Measurements from ENCODE around the gene TMED6.

The TMED6 gene

GRCh38 chr16:69323415-69323814 lies 28.2 kb downstream of the TMED6 start:
- no peak for DNase-seq

- DNase-seq = no peak
Observed at GRCh38 chr16:69322343-69322742, 29.2 kb downstream of the TMED6 start.

DNA sequence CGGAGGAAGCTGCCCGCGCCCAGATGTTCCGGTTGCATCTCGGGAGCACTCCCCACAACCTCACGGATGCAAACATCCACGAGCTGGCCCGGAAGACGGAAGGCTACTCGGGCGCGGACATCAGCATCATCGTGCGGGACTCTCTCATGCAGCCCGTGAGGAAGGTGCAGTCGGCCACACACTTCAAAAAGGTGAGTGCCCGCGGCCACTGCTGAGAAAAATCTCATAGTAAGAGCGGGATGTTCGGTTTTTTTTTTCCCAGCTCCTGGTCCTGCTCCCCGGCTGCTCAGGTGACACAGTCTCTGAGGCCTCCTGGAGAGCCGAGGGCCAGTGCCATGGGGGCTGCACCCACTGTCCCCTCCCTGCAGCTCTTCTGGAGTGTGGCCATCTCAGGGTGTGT lies 30.5 kb downstream of the TMED6 start:
- no peak for DNase-seq

- DNase-seq = no peak
Observed at GRCh38 chr16:69320740-69321073, 30.9 kb downstream of the TMED6 start.

- no peak for DNase-seq
Observed at GRCh38 chr16:69319826-69320739, 31.5 kb downstream of the TMED6 start.

GRCh38 chr16:69319381-69319780 lies 32.2 kb downstream of the TMED6 start:
- no peak for DNase-seq

DNA sequence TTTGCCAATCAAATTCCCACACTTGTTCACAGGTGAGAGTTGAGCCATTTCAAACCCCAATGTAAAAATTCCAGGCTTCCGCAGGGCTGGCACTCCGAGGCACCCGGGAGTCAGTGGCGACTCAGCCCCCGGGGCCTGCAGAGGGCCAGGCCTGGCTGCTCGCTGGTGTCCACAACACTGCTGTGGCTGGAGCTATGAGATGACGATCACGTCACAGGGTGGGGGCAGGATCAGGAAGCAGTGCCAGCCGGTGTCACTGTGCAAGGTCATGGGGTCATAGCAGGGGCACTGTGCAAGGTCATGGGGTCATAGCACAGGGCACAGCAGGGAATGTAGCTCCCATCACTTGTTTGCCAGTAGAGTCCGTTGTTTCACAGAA lies 32.7 kb downstream of the TMED6 start:
- DNase-seq = no peak

- no peak for DNase-seq
Observed at GRCh38 chr16:69318177-69318910, 33.2 kb downstream of the TMED6 start.

GRCh38 chr16:69316595-69317034 lies 35.0 kb downstream of the TMED6 start:
- DNase-seq = no peak

GRCh38 chr16:69315486-69316311 lies 35.9 kb downstream of the TMED6 start:
- DNase-seq = no peak

GRCh38 chr16:69314534-69314933 lies 37.1 kb downstream of the TMED6 start:
- DNase-seq = no peak

GRCh38 chr16:69313469-69313868 lies 38.1 kb downstream of the TMED6 start:
- DNase-seq = no peak

DNA sequence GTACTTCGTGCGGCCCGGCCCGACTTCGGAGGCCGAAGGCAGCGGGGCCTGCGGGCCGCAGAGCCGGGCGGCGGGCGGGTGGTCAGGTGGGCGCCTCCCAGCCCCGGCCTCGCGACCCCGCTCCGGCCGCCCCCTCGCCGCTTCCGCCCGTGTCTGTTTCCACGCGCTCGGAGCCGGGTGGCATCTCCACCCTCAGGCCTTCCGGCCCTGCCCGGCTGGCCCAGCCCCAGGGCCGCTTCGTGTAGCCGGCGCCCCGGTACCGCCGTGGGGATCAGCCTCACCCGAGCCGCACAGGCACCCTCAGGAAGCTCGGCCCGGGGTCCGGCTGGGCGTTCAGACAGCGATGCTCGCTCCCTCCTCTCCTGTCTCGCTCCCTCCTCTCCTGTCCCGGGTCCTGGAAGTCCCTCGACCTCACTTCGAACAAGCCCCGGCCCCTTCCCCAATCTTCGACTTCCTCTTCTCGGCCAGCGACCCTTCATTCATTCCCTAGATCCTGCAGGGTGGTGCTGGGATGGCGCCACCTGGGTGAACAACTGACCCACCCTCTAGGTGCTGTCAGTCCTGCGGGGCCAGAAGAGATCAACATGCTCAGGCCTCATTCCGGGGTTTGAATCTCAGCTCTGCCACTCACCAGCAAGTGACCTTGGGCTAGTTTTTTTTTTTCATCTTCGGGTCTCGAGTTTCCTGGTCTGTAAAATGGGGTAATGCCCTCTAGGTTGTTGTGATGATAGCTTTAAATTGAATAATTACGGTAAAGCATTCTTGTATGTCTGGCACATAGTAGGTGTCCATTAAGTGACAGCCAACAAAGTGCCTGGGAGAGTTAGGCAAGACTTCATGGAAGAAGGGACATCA lies 39.8 kb downstream of the TMED6 start:
- DNase-seq = peak; percentile 18

- peak; percentile 96 for DNase-seq
Observed at GRCh38 chr16:69310653-69311532, 40.7 kb downstream of the TMED6 start, which contains the start of gene VPS4A. VPS4A (plus strand) TSS chr16:69311350; CDS start chr16:69311512, 162 bp downstream.

GRCh38 chr16:69309316-69309715 lies 42.3 kb downstream of the TMED6 start:
- no peak for DNase-seq

- no peak for DNase-seq
Observed at GRCh38 chr16:69307856-69308255, 43.7 kb downstream of the TMED6 start.

GRCh38 chr16:69307091-69307490 lies 44.5 kb downstream of the TMED6 start:
- DNase-seq = no peak

- no peak for DNase-seq
Observed at GRCh38 chr16:69306031-69306430, 45.6 kb downstream of the TMED6 start.

GRCh38 chr16:69302301-69302700 lies 49.3 kb downstream of the TMED6 start:
- no peak for DNase-seq

- no peak for DNase-seq
Observed at GRCh38 chr16:69301861-69302260, 49.7 kb downstream of the TMED6 start.

GRCh38 chr16:69301187-69301586 lies 50.4 kb downstream of the TMED6 start:
- no peak for DNase-seq
